ENCODE data around the gene ZFYVE1.
A peak's percentile ranks its signal among the peaks of the same experiment; 100 is the strongest.

Gene ZFYVE1

GRCh38 chr14:72980863-72981262 is 46.0 kb downstream of the ZFYVE1 start:
- no peak for TF ChIP-seq ZFX (IDR thresholded peaks at IDR 0.05; ENCODE audit: borderline replicate concordance)
- TF ChIP-seq, protein P1, sequence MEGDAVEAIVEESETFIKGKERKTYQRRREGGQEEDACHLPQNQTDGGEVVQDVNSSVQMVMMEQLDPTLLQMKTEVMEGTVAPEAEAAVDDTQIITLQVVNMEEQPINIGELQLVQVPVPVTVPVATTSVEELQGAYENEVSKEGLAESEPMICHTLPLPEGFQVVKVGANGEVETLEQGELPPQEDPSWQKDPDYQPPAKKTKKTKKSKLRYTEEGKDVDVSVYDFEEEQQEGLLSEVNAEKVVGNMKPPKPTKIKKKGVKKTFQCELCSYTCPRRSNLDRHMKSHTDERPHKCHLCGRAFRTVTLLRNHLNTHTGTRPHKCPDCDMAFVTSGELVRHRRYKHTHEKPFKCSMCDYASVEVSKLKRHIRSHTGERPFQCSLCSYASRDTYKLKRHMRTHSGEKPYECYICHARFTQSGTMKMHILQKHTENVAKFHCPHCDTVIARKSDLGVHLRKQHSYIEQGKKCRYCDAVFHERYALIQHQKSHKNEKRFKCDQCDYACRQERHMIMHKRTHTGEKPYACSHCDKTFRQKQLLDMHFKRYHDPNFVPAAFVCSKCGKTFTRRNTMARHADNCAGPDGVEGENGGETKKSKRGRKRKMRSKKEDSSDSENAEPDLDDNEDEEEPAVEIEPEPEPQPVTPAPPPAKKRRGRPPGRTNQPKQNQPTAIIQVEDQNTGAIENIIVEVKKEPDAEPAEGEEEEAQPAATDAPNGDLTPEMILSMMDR (IDR thresholded peaks at IDR 0.05), result no peak
- H3K27ac ChIP-seq, result no peak overlapping the region

GRCh38 chr14:72978856-72979255 is 48.0 kb downstream of the ZFYVE1 start:
- no peak overlapping the region for H3K27ac ChIP-seq
- no peak for TF ChIP-seq ZFX (IDR thresholded peaks at IDR 0.05; ENCODE audit: borderline replicate concordance)
- TF ChIP-seq, protein P1 (IDR thresholded peaks at IDR 0.05), result no peak

DNA sequence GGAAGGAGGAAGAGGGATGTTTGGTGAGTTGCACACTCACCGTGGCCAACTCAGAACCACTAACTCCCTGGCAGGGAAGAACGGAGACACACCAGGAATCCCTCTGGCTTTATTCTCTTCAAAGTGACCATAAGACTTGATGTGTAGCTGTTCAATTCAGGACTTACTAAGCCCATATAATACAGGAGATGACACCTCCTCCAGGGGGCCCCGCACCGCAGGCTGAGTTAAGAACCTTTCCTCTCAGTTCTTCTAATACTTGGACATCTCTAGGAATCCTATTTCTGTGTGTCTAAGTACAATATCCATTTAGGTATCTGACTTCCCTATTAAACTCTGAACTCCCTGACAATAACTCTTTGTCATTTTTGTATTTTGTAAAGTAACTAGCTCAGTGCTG is 51.1 kb downstream of the ZFYVE1 start:
- H3K27ac ChIP-seq, result no peak overlapping the region
- TF ChIP-seq, protein P1 (IDR thresholded peaks at IDR 0.05), result peak; percentile 31
- TF ChIP-seq ZFX (IDR thresholded peaks at IDR 0.05; ENCODE audit: borderline replicate concordance), result no peak

DNA sequence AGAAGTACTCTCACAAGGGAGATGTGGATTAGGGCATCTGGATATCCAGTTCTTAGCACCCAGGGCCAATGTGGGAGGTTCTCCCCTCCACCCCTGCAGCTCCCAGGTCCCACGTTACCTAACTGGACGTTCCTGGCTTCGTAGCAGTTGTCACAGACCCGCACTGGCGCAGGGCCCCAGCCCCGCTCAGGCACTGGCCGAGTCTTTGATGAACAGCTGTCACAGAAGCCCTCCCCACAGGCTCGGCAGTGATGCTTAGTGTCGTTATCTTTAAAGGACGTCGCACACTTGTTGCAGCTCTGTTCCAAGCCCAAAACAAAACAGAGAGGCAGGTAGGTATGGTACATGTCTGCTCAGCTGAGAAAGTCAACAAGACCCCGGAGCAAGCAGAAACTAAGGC is 52.2 kb downstream of the ZFYVE1 start:
- H3K27ac ChIP-seq, result no peak overlapping the region
- no peak for TF ChIP-seq ZFX (IDR thresholded peaks at IDR 0.05; ENCODE audit: borderline replicate concordance)
- TF ChIP-seq, protein P1 (IDR thresholded peaks at IDR 0.05), result no peak

DNA sequence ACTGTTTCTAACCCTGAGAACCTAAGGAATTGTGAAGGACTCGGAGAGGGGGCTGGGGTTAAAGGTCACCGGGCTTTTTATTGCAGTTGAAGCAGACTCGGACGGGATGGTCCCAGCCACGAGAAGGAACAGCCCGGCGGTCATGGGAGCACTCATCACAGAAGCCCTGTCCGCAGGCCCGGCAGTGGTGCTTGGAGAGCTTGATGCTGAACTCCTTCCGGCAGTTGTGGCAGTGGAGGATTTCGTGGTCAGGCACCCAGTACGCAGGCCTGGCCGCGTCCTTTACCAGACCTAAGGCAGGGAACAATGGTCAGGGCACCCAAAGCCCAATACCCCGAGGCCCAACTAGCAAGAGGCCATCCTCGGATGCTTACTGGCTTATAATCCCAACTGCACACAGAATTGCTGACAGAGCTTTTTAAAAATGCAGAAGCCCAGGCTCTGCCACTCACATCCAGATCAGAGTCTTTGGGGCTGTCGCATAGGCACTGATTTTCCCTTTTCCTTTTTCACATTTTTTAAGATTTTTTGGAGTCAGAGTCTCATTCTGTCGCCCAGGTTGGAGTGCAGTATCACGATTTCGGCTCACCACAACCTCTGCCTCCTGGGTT is 56.0 kb downstream of the ZFYVE1 start:
- TF ChIP-seq, protein P1 (IDR thresholded peaks at IDR 0.05), result no peak
- no peak for TF ChIP-seq ZFX (IDR thresholded peaks at IDR 0.05; ENCODE audit: borderline replicate concordance)

DNA sequence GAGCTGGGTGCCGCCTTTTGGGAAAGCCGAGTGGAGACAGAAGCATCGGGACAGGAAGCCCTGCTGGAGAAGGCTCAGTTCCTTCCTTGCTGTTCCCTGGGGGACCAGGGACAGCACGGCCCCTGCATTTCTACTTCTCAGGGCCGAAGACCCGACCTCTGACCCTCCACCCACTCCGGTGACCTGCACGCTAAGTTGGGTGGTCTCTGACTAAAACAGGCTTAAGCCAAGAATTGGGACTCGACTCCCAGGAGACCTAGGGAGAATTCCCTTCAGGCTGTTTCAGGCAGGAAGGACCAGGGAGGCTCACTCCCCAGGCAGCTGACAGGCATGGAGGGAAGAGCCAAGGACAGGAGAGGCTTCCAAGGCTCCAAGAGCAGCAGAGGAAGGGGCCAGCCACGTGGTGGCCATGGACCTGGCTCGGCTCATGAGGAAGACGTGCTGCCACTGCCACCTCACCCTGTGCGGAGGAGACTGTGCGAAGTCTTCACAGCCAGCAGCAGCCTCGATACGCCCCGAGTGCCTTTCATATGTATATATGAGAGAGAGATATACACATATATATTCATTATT is 56.8 kb downstream of the ZFYVE1 start:
- TF ChIP-seq, protein P1 (IDR thresholded peaks at IDR 0.05), result no peak
- TF ChIP-seq ZFX (IDR thresholded peaks at IDR 0.05; ENCODE audit: borderline replicate concordance), result no peak

More for the DNA sequence above, 56.0 kb downstream of the ZFYVE1 start:
- no peak overlapping the region for H3K27ac ChIP-seq

DNA sequence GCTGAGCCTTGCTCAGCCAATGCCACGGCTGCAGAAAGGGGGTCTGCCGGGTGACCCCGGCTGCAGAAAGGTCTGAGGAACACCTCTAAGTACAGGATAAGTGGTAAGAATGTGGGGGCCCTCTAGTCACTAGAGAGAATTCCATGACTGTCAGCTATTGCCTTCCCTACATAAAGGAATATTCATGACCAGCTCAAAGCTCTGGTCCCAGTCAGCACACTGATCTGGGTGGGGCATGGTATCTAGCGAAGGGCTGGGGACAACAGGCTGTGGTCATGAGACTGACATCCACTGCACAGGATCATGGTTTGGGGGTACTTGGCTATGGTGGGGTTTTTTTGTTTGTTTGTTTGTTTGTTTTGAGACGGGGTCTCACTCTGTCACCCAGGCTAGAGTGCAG is 58.6 kb downstream of the ZFYVE1 start:
- no peak overlapping the region for H3K27ac ChIP-seq
- TF ChIP-seq, protein P1 (IDR thresholded peaks at IDR 0.05), result no peak
- TF ChIP-seq ZFX (IDR thresholded peaks at IDR 0.05; ENCODE audit: borderline replicate concordance), result no peak

More for the DNA sequence above, 56.8 kb downstream of the ZFYVE1 start:
- H3K27ac ChIP-seq, result no peak overlapping the region
